Measurements from ENCODE around the gene DNAJB11.
A peak's percentile ranks its signal among the peaks of the same experiment; 100 is the strongest.

DNAJB11 gene

DNA sequence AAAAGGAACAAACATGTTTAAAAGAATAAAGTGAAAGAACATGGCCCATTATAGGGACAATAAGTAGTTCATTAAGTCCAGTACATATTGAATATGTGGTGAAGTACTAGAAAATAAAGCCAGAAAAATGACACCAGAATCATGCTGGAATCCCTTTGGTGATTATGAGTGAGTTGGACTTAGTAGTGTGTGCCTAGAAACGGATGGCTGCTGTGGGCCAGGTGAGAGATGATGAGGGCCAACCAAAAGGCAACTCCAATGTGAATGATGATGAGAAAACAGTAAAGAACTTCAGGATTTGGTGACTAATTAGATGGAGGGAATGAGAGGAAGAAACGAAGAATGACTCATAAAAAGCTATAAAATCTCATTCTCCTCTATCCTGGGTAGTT, 29.7 kb upstream of the DNAJB11 start:
- no peaks in the 10 kb centered on the region for H3K9me3 ChIP-seq (ENCODE audit: insufficient read depth, low read length, severe bottlenecking)
- no peak overlapping the region for H3K27ac ChIP-seq (ENCODE audit: low read length)
- H3K4me1 ChIP-seq (ENCODE audit: insufficient read depth, low read length): no peaks in the 10 kb centered on the region
- no peaks in the 10 kb centered on the region for H3K79me2 ChIP-seq (ENCODE audit: insufficient read depth, low read length)
- TF ChIP-seq EZH2 (IDR thresholded peaks at IDR 0.05; ENCODE audit: borderline replicate concordance, low read depth, low read length, severe bottlenecking): no peak
- TF ChIP-seq, protein P1, sequence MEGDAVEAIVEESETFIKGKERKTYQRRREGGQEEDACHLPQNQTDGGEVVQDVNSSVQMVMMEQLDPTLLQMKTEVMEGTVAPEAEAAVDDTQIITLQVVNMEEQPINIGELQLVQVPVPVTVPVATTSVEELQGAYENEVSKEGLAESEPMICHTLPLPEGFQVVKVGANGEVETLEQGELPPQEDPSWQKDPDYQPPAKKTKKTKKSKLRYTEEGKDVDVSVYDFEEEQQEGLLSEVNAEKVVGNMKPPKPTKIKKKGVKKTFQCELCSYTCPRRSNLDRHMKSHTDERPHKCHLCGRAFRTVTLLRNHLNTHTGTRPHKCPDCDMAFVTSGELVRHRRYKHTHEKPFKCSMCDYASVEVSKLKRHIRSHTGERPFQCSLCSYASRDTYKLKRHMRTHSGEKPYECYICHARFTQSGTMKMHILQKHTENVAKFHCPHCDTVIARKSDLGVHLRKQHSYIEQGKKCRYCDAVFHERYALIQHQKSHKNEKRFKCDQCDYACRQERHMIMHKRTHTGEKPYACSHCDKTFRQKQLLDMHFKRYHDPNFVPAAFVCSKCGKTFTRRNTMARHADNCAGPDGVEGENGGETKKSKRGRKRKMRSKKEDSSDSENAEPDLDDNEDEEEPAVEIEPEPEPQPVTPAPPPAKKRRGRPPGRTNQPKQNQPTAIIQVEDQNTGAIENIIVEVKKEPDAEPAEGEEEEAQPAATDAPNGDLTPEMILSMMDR (IDR thresholded peaks at IDR 0.05; ENCODE audit: borderline replicate concordance, extremely low read depth, low read length, poor library complexity, severe bottlenecking): no peak
- no peaks in the 10 kb centered on the region for H3K27me3 ChIP-seq (ENCODE audit: insufficient read depth, low read length, poor library complexity)
- no peak overlapping the region for H3K9ac ChIP-seq (ENCODE audit: low read depth, low read length)
- no peak overlapping the region for H3K4me3 ChIP-seq (ENCODE audit: low read depth in 1 of 2, low read length in 2 of 2)
- H2AFZ ChIP-seq (ENCODE audit: low read depth, low read length): no peak overlapping the region
- 0 out of 2 replicates have a peak overlapping the region, but pooled peaks have one; percentile 44 for H3K4me2 ChIP-seq (ENCODE audit: insufficient read depth, low read length)
- no peak for DNase-seq
- no peak for ATAC-seq (ENCODE audit: insufficient read depth, low read depth)
- peaks cover 19% of the 10 kb centered on the region for H3K36me3 ChIP-seq (ENCODE audit: insufficient read depth, low read length)
- no peaks in the 10 kb centered on the region for H4K20me1 ChIP-seq (ENCODE audit: insufficient read depth, low read length)

DNA sequence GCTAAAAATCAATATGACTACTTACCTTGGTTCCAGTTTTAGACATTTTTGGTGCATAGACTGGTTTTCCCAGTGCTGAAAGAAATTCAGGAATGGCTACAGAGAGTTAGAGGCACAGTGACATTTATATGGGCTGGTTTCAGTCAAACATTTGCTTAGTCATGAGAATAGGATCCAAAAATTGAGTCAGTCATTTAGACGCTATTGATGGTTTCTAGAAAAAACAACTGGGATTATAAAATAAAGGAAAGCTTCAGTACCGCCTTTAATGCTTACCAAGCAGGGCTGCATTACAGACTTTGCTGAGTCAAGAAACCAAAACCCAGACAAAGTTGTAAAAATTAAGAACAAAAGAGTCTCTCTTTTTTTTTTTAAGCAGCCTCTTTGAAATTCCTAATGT, 26.2 kb upstream of the DNAJB11 start, which contains the start of gene CRYGS:
Gene CRYGS, minus strand, starts transcription at position 100 of the 400 bp plus-strand sequence. Its CDS starts 54 bp downstream, at position 46.
- H3K9ac ChIP-seq (ENCODE audit: low read depth, low read length): no peak within 1 kb of the TSS
- ATAC-seq (ENCODE audit: insufficient read depth, low read depth) (no peak), DNase-seq (no peak)

DNA sequence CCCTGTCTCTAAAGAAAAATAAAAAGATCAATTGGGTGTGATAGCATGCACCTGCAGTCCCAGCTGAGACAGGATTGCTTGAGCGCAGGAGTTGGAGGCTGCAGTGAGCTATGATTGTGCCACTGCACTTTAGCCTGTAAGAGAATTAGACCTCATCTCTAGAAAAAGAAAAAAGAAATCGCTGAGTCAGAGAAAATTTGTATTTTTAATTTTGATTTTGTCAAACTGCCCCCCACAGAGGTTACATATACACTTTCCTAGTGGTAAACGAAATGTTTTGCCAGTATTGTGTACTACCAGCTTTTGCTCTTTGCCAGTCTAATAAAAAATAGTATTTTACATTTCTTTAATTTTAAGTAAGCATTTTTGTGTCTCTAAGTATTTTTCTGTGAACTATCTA, 21.0 kb upstream of the DNAJB11 start:
- H3K36me3 ChIP-seq (ENCODE audit: insufficient read depth, low read length): peaks cover 63% of the 10 kb centered on the region

More for the DNA sequence above, 26.2 kb upstream of the DNAJB11 start, which contains the start of gene CRYGS:
- H3K9me3 ChIP-seq (ENCODE audit: insufficient read depth, low read length, severe bottlenecking): no peaks in the 10 kb centered on the region
- H2AFZ ChIP-seq (ENCODE audit: low read depth, low read length): no peak within 1 kb of the TSS
- H4K20me1 ChIP-seq (ENCODE audit: insufficient read depth, low read length): no peaks in the 10 kb centered on the region
- H3K4me1 ChIP-seq (ENCODE audit: insufficient read depth, low read length): no peaks in the 10 kb centered on the region
- H3K27ac ChIP-seq (ENCODE audit: low read length): no peak within 1 kb of the TSS
- no peak within 1 kb of the TSS for H3K4me2 ChIP-seq (ENCODE audit: insufficient read depth, low read length)
- peaks cover 27% of the 10 kb centered on the region; the same call in 1 of the 2 replicates for H3K36me3 ChIP-seq (ENCODE audit: insufficient read depth, low read length)
- TF ChIP-seq, protein P1 (IDR thresholded peaks at IDR 0.05; ENCODE audit: borderline replicate concordance, extremely low read depth, low read length, poor library complexity, severe bottlenecking): no peak
- no peak for TF ChIP-seq EZH2 (IDR thresholded peaks at IDR 0.05; ENCODE audit: borderline replicate concordance, low read depth, low read length, severe bottlenecking)
- H3K27me3 ChIP-seq (ENCODE audit: insufficient read depth, low read length, poor library complexity): no peaks in the 10 kb centered on the region
- H3K4me3 ChIP-seq (ENCODE audit: low read depth in 1 of 2, low read length in 2 of 2): no peak within 1 kb of the TSS
- no peaks in the 10 kb centered on the region for H3K79me2 ChIP-seq (ENCODE audit: insufficient read depth, low read length)

More for the DNA sequence above, 21.0 kb upstream of the DNAJB11 start:
- Histone ChIP-seq H3K27ac (ENCODE audit: low read length) (no peak overlapping the region), H2AFZ (ENCODE audit: low read depth, low read length) (no peak overlapping the region), H4K20me1 (ENCODE audit: insufficient read depth, low read length) (no peaks in the 10 kb centered on the region), H3K4me1 (ENCODE audit: insufficient read depth, low read length) (no peaks in the 10 kb centered on the region), H3K9me3 (ENCODE audit: insufficient read depth, low read length, severe bottlenecking) (no peaks in the 10 kb centered on the region), H3K9ac (ENCODE audit: low read depth, low read length) (no peak overlapping the region), H3K4me2 (ENCODE audit: insufficient read depth, low read length) (no peak overlapping the region), H3K27me3 (ENCODE audit: insufficient read depth, low read length, poor library complexity) (no peaks in the 10 kb centered on the region), H3K79me2 (ENCODE audit: insufficient read depth, low read length) (no peaks in the 10 kb centered on the region), H3K4me3 (ENCODE audit: low read depth in 1 of 2, low read length in 2 of 2) (no peak overlapping the region)
- no peak for ATAC-seq (ENCODE audit: insufficient read depth, low read depth)
- TF ChIP-seq EZH2 (IDR thresholded peaks at IDR 0.05; ENCODE audit: borderline replicate concordance, low read depth, low read length, severe bottlenecking): no peak
- TF ChIP-seq, protein P1 (IDR thresholded peaks at IDR 0.05; ENCODE audit: borderline replicate concordance, extremely low read depth, low read length, poor library complexity, severe bottlenecking): no peak
- no peak for DNase-seq
